LHCN-M2 (cell line): ENCODE data around the gene SLC25A26. TPM values are rescaled to one million over a fixed set of nuclear protein-coding genes. Genes with fewer than 3 reads are reported as not detected.

ENCODE experiments used
- DNase-seq: peaks from one replicate; pipeline ENCODE4 v3.0.0-alpha.2; 2012; ENCODE audit warnings: low read depth
- total RNA-seq: library from RNA; depleted of rRNA; stranded (reverse); fragments of >200 nt; gene quantifications from 2 replicates; pipeline ENCODE4 v1.2.3, GENCODE V29; 2014; rRNA removed

SLC25A26 gene
- total RNA-seq, 1 experiment from 2014 or later: 25.9 TPM

- no peak for DNase-seq
Observed at GRCh38 chr3:66427951-66428474, 207.2 kb downstream of the SLC25A26 start.

Other genes with a start within 250 kb of the SLC25A26 start
- 5.5 TPM in 2 replicates for gene MAGI1, start 182.1 kb upstream of the SLC25A26 start, total RNA-seq